ENCODE results near the gene MYOC.

MYOC gene

GRCh38 chr1:171606402-171606941 lies 46.0 kb downstream of the MYOC start:
- TF ChIP-seq EP300 (IDR thresholded peaks at IDR 0.05; ENCODE audit: borderline replicate concordance) (no peak), CEBPB (IDR thresholded peaks at IDR 0.05) (no peak), USF1 (IDR thresholded peaks at IDR 0.05) (no peak), NFIC (IDR thresholded peaks at IDR 0.05) (no peak)

GRCh38 chr1:171600862-171601261 lies 51.6 kb downstream of the MYOC start:
- no peak for TF ChIP-seq CEBPB (IDR thresholded peaks at IDR 0.05)
- TF ChIP-seq FOXM1 (IDR thresholded peaks at IDR 0.05; ENCODE audit: borderline replicate concordance, low read depth): no peak
- no peak for TF ChIP-seq YY1 (IDR thresholded peaks at IDR 0.05; ENCODE audit: low read depth)
- TF ChIP-seq REST (IDR thresholded peaks at IDR 0.05; ENCODE audit: low read depth): no peak
- no peak for TF ChIP-seq CREB1 (IDR thresholded peaks at IDR 0.05; ENCODE audit: low read depth)
- TF ChIP-seq EP300 (IDR thresholded peaks at IDR 0.05; ENCODE audit: borderline replicate concordance): no peak
- no peak for TF ChIP-seq NFIC (IDR thresholded peaks at IDR 0.05)
- TF ChIP-seq EGR1 (IDR thresholded peaks at IDR 0.05): no peak
- TF ChIP-seq RAD21 (IDR thresholded peaks at IDR 0.05; ENCODE audit: low read depth): no peak
- TF ChIP-seq MAX (IDR thresholded peaks at IDR 0.05): no peak
- no peak for TF ChIP-seq USF1 (IDR thresholded peaks at IDR 0.05)

- TF ChIP-seq EP300 (IDR thresholded peaks at IDR 0.05; ENCODE audit: borderline replicate concordance): no peak
- TF ChIP-seq ZBTB7A (IDR thresholded peaks at IDR 0.05; ENCODE audit: low read depth): no peak
- TF ChIP-seq CEBPB (IDR thresholded peaks at IDR 0.05): no peak
- TF ChIP-seq TEAD4 (IDR thresholded peaks at IDR 0.05): no peak
- TF ChIP-seq FOXM1 (IDR thresholded peaks at IDR 0.05; ENCODE audit: borderline replicate concordance, low read depth): no peak
- no peak for TF ChIP-seq YY1 (IDR thresholded peaks at IDR 0.05; ENCODE audit: low read depth)
- TF ChIP-seq TCF12 (IDR thresholded peaks at IDR 0.05; ENCODE audit: low read depth): no peak
- no peak for TF ChIP-seq REST (IDR thresholded peaks at IDR 0.05; ENCODE audit: low read depth)
Observed at GRCh38 chr1:171597203-171597602, 55.3 kb downstream of the MYOC start.

- TF ChIP-seq TCF12 (IDR thresholded peaks at IDR 0.05; ENCODE audit: low read depth) (no peak), EP300 (IDR thresholded peaks at IDR 0.05; ENCODE audit: borderline replicate concordance) (no peak), FOXM1 (IDR thresholded peaks at IDR 0.05; ENCODE audit: borderline replicate concordance, low read depth) (no peak), REST (IDR thresholded peaks at IDR 0.05; ENCODE audit: low read depth) (no peak), RAD21 (IDR thresholded peaks at IDR 0.05; ENCODE audit: low read depth) (no peak), TAF1 (IDR thresholded peaks at IDR 0.05; ENCODE audit: low read depth) (no peak), EGR1 (IDR thresholded peaks at IDR 0.05) (no peak), CREB1 (IDR thresholded peaks at IDR 0.05; ENCODE audit: low read depth) (no peak), ZBTB7A (IDR thresholded peaks at IDR 0.05; ENCODE audit: low read depth) (no peak), MAX (IDR thresholded peaks at IDR 0.05) (no peak)
Observed at GRCh38 chr1:171596705-171597104, 55.8 kb downstream of the MYOC start.

- TF ChIP-seq EGR1 (IDR thresholded peaks at IDR 0.05) (no peak), CREB1 (IDR thresholded peaks at IDR 0.05; ENCODE audit: low read depth) (no peak), TEAD4 (IDR thresholded peaks at IDR 0.05) (no peak), ZBTB7A (IDR thresholded peaks at IDR 0.05; ENCODE audit: low read depth) (no peak), NFIC (IDR thresholded peaks at IDR 0.05) (no peak), TAF1 (IDR thresholded peaks at IDR 0.05; ENCODE audit: low read depth) (no peak), RAD21 (IDR thresholded peaks at IDR 0.05; ENCODE audit: low read depth) (no peak), USF1 (IDR thresholded peaks at IDR 0.05) (no peak), YY1 (IDR thresholded peaks at IDR 0.05; ENCODE audit: low read depth) (no peak), MAX (IDR thresholded peaks at IDR 0.05) (no peak), FOXM1 (IDR thresholded peaks at IDR 0.05; ENCODE audit: borderline replicate concordance, low read depth) (no peak), CEBPB (IDR thresholded peaks at IDR 0.05) (no peak), EP300 (IDR thresholded peaks at IDR 0.05; ENCODE audit: borderline replicate concordance) (no peak), TCF12 (IDR thresholded peaks at IDR 0.05; ENCODE audit: low read depth) (no peak), REST (IDR thresholded peaks at IDR 0.05; ENCODE audit: low read depth) (no peak)
Observed at GRCh38 chr1:171596119-171596518, 56.4 kb downstream of the MYOC start.
